Pancreas (tissue), 10 donors: ENCODE results near the gene ZNF555. TPM values are rescaled to one million over a fixed set of nuclear protein-coding genes. Genes with fewer than 3 reads are reported as not detected.

ENCODE experiments used
- ATAC-seq, 4 donors: fragments of 200-7000 bp; cut with Tn5 transposase; one replicate each; pipeline versions ENCODE4 v1.8.0 to v1.9.1; 2020; ENCODE audit warnings: mild to moderate bottlenecking in 4 of 4, moderate library complexity in 4 of 4
- DNase-seq, 6 donors: peaks; one replicate each; pipeline ENCODE4 v3.0.0-alpha.2; 2020
- FAIRE-seq: peaks from 2 replicates; lab custom pipeline; 2012; peaks lifted over from hg19 to GRCh38; lab: Jason Lieb, UNC
- H3K27ac ChIP-seq, 4 donors: fragments of 200-600 bp; sonication (generic); 1 replicate in 3 of 4; 2 replicates in 1 of 4; pipeline versions ENCODE4 v1.5.0 to v1.8.0; 2020
- H3K27me3 ChIP-seq, 4 donors: fragments of 200-600 bp; one replicate each; pipeline ENCODE4 v1.8.0; 2021
- H3K36me3 ChIP-seq, 3 donors: fragments of 200-600 bp; sonication (generic) in 1 of 3; one replicate each; pipeline versions ENCODE4 v1.5.0 to v1.8.0; 2020 to 2021
- H3K4me1 ChIP-seq, 3 donors: fragments of 200-600 bp; one replicate each; pipeline ENCODE4 v1.8.0; 2021
- H3K4me3 ChIP-seq, 4 donors: fragments of 200-600 bp; sonication (generic) in 2 of 4; one replicate each; pipeline versions ENCODE4 v1.5.0 to v1.8.0; 2020 to 2021
- H3K9me3 ChIP-seq, 4 donors: fragments of 200-600 bp; one replicate each; pipeline ENCODE4 v1.8.0; 2021
- CTCF ChIP-seq, 4 donors: fragments of 200-600 bp; sonication (generic) in 3 of 4; IDR thresholded peaks; one replicate each; pipeline versions ENCODE4 v1.5.0 to v1.8.0; 2021; ENCODE audit warnings: antibody characterized with exemption in 4 of 4
- WGBS, 2 donors: extraction: QIAGEN DNeasy Blood & Tissue Kit; methylation state at CpG; one replicate each; pipeline ENCODE4 v1.1.7; 2013; 5-methylcytosine and 5-hydroxymethylcytosine counted together
- intact Hi-C, 3 donors: fragments of 100-400 bp; cut with DNase I; formaldehyde crosslinking; loops; one replicate each; pipeline versions ENCODE4 v1.11.1 to v1.14.2; 2022
- polyA plus RNA-seq, 2 donors: library from polyadenylated mRNA; stranded (reverse); fragments of 200-250 nt; gene quantifications; one replicate each; pipeline ENCODE4 v1.2.3, GENCODE V29; 2013
- total RNA-seq, 6 donors: library from RNA; stranded (reverse); fragmentation: NEBNext Ultra II Directional in 4 of 6; extraction: Animal tissue kit (Norgen Biotek cat#: 25700) in 4 of 6; gene quantifications; one replicate each; pipeline versions ENCODE4 v1.2.1 to v1.2.4, GENCODE V29; 2021 to 2023
- donor health status: healthy with polysubstance abuse.
- donor health status: DM: no; HTN: no; CAD: no; lungs with moderate emphysema.
- donor health status: DM: no; HTN: no; CAD: no.
- donor health status: control.
- donor health status: control.
- donor health status: Bipolar disorder and iron deficiency.
- donor health status: DM: yes; HTN: yes; CAD: no.
- donor health status: DM: no; HTN: no; CAD: no.
- donor health status: DM: no; HTN: no; CAD: no.
- donor health status: DM: yes; HTN: yes; CAD: no.

ZNF555 gene
- total and polyA plus RNA-seq, 8 donors: 0.68 to 6.0 (median 3.3) TPM

GRCh38 chr19:2905918-2906519, 64.7 kb downstream of the ZNF555 start:
- intact Hi-C loops: no loop called here

GRCh38 chr19:2906631-2907195, 65.4 kb downstream of the ZNF555 start:
- 88 to 92% methylated on average over 20 of the region's 20 CpGs for WGBS, 2 donors
- H3K9me3 ChIP-seq: no peaks in the 10 kb centered on the region
- H3K36me3 ChIP-seq: no peaks in the 10 kb centered on the region
- no peak overlapping the region for H3K27ac ChIP-seq
- no peaks in the 10 kb centered on the region for H3K27me3 ChIP-seq
- FAIRE-seq: no peak
- H3K4me1 ChIP-seq: peaks cover 0 to 6% (median 0%) of the 10 kb centered on the region in 3 donors
- ATAC-seq: no peak
- TF ChIP-seq CTCF (IDR thresholded peaks at IDR 0.05): no peak
- intact Hi-C loops: no loop called here
- DNase-seq: no peak
- no peak overlapping the region for H3K4me3 ChIP-seq

More at GRCh38 chr19:2905918-2906519, 64.7 kb downstream of the ZNF555 start:
- no peaks in the 10 kb centered on the region for H3K36me3 ChIP-seq
- H3K4me1 ChIP-seq: peaks cover 0 to 6% (median 0%) of the 10 kb centered on the region in 3 donors
- no peak for ATAC-seq
- no peaks in the 10 kb centered on the region for H3K9me3 ChIP-seq
- 90 to 93% methylated on average over 11 of the region's 11 CpGs for WGBS, 2 donors
- DNase-seq: no peak
- no peak for FAIRE-seq
- no peak overlapping the region for H3K27ac ChIP-seq
- no peak for TF ChIP-seq CTCF (IDR thresholded peaks at IDR 0.05)
- H3K4me3 ChIP-seq: no peak overlapping the region
- H3K27me3 ChIP-seq: no peaks in the 10 kb centered on the region

Other genes starting within 250 kb of the ZNF555 start
- 1 to 10 TPM; 4.0 to 8.8 (median 5.9) TPM for gene GNG7, start 138.8 kb upstream of the ZNF555 start, total RNA-seq
- 1 to 10 TPM; 5.6 to 7.7 TPM for gene GNG7, start 138.8 kb upstream of the ZNF555 start, polyA plus RNA-seq
- 10 to 100 TPM in 1 of 6 donors, 1 to 10 TPM in 5; 2.7 to 16.3 (median 4.5) TPM for gene DIRAS1, start 120.1 kb upstream of the ZNF555 start, total RNA-seq
- gene DIRAS1, start 120.1 kb upstream of the ZNF555 start, polyA plus RNA-seq: 1 to 10 TPM; 2.4 to 2.8 TPM
- 10 to 100 TPM in 5 of 6 donors, 1 to 10 TPM in 1; 8.7 to 15.2 (median 11.9) TPM for gene SLC39A3, start 101.5 kb upstream of the ZNF555 start, total RNA-seq
- 10 to 100 TPM; 15.9 to 25.6 TPM for gene SLC39A3, start 101.5 kb upstream of the ZNF555 start, polyA plus RNA-seq
- 10 to 100 TPM; 19.4 to 31.5 (median 23.5) TPM for gene SGTA, start 58.2 kb upstream of the ZNF555 start, total RNA-seq
- 10 to 100 TPM; 42.7 to 49.6 TPM for gene SGTA, start 58.2 kb upstream of the ZNF555 start, polyA plus RNA-seq
- gene THOP1, start 56.0 kb upstream of the ZNF555 start, total RNA-seq: 10 to 100 TPM; 11.6 to 21.3 (median 18.6) TPM
- 100 to 1,000 TPM in 1 of 2 donors, 10 to 100 TPM in 1; 79.6 to 124 TPM for gene THOP1, start 56.0 kb upstream of the ZNF555 start, polyA plus RNA-seq
- gene ZNF554, start 21.6 kb upstream of the ZNF555 start, total RNA-seq: 1 to 10 TPM; 2.6 to 4.2 (median 3.4) TPM
- 1 to 10 TPM; 5.2 TPM for gene ZNF554, start 21.6 kb upstream of the ZNF555 start, polyA plus RNA-seq
- gene ZNF556, start 25.9 kb downstream of the ZNF555 start, total RNA-seq: under 1 TPM in 2 of 6 donors, not detected in 4; 0.19 to 0.91 TPM
- not detected for gene ZNF556, start 25.9 kb downstream of the ZNF555 start, polyA plus RNA-seq
- gene ZNF57, start 59.5 kb downstream of the ZNF555 start, total RNA-seq: 1 to 10 TPM; 1.6 to 3.0 (median 2.0) TPM
- gene ZNF57, start 59.5 kb downstream of the ZNF555 start, polyA plus RNA-seq: 1 to 10 TPM; 2.1 to 2.4 TPM
- 1 to 10 TPM; 1.3 to 2.6 (median 1.7) TPM for gene ZNF77, start 103.5 kb downstream of the ZNF555 start, total RNA-seq
- gene ZNF77, start 103.5 kb downstream of the ZNF555 start, polyA plus RNA-seq: 1 to 10 TPM; 2.7 to 3.4 TPM
- 1 to 10 TPM in 4 of 6 donors, under 1 TPM in 2; 0.97 to 1.6 (median 1.1) TPM for gene TLE6, start 136.1 kb downstream of the ZNF555 start, total RNA-seq
- gene TLE6, start 136.1 kb downstream of the ZNF555 start, polyA plus RNA-seq: 1 to 10 TPM; 6.7 to 8.5 TPM
- gene TLE2, start 187.8 kb downstream of the ZNF555 start, total RNA-seq: 10 to 100 TPM; 16.4 to 38.0 (median 21.8) TPM
- 10 to 100 TPM; 72.6 to 81.9 TPM for gene TLE2, start 187.8 kb downstream of the ZNF555 start, polyA plus RNA-seq
- 100 to 1,000 TPM; 165 to 250 (median 204) TPM for gene TLE5, start 221.0 kb downstream of the ZNF555 start, total RNA-seq
- gene TLE5, start 221.0 kb downstream of the ZNF555 start, polyA plus RNA-seq: 100 to 1,000 TPM; 539 to 573 TPM